ENCODE results near the gene FHIT.

FHIT gene

GRCh38 chr3:60274098-60274497 lies 977.2 kb downstream of the FHIT start:
- no peak for TF ChIP-seq CTCF (IDR thresholded peaks at IDR 0.05; ENCODE audit: borderline replicate concordance, insufficient read depth, low read depth, low read length)
- H3K4me3 ChIP-seq (ENCODE audit: low read depth, low read length), result no peak overlapping the region

DNA sequence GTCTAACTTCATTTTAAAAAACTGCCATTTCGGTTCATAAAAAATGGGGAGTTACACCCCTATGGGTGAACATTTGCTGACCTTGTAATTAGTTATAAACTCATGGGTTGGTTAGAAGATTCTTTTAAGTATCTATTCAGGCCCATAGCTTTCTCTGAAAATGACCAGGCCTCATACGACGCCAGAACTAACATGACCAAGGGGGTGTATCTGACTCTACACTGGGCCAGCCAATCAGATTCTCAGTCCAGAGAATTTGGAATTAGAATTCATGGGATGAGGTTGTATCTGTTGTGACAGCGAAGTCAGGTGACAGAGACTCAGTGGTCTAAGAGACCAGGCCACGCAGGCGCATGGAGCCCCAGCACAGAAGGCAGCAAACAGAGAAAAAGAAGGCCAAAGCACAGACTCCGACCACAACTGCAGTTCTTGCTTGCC lies 981.4 kb downstream of the FHIT start:
- no peak for TF ChIP-seq CTCF (IDR thresholded peaks at IDR 0.05; ENCODE audit: borderline replicate concordance, insufficient read depth, low read depth, low read length)
- no peak overlapping the region for H3K4me3 ChIP-seq (ENCODE audit: low read depth, low read length)

- no peak overlapping the region for H3K4me3 ChIP-seq (ENCODE audit: low read depth, low read length)
- no peak for TF ChIP-seq CTCF (IDR thresholded peaks at IDR 0.05; ENCODE audit: borderline replicate concordance, insufficient read depth, low read depth, low read length)
Observed at GRCh38 chr3:60269377-60269776, 981.9 kb downstream of the FHIT start.

- no peak overlapping the region for H3K4me3 ChIP-seq (ENCODE audit: low read depth, low read length)
- TF ChIP-seq CTCF (IDR thresholded peaks at IDR 0.05; ENCODE audit: borderline replicate concordance, insufficient read depth, low read depth, low read length), result no peak
Observed at GRCh38 chr3:60268123-60268522, 983.1 kb downstream of the FHIT start.

- no peak overlapping the region for H3K4me3 ChIP-seq (ENCODE audit: low read depth, low read length)
- no peak for TF ChIP-seq CTCF (IDR thresholded peaks at IDR 0.05; ENCODE audit: borderline replicate concordance, insufficient read depth, low read depth, low read length)
Observed at GRCh38 chr3:60266444-60266843, 984.8 kb downstream of the FHIT start.

DNA sequence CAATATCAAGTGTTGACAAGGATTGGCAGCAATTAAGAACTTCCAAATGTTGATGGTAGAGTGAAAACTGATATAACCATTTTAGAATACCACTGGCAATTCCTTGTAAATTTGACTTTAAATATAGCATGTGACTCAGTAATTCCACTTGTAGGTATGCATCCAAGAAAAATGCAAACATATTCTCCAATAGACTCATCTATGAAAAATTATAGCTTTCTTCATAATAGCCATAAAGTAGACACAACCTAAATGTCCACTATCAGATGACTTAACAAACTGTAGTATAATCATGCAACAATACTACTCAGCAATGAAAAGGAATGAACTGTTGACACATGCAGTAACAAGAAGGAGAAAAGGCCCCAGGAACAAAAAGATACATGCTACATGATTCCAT lies 988.1 kb downstream of the FHIT start:
- TF ChIP-seq CTCF (IDR thresholded peaks at IDR 0.05; ENCODE audit: borderline replicate concordance, insufficient read depth, low read depth, low read length), result no peak
- no peak overlapping the region for H3K4me3 ChIP-seq (ENCODE audit: low read depth, low read length)

- no peak overlapping the region for H3K4me3 ChIP-seq (ENCODE audit: low read depth, low read length)
- TF ChIP-seq CTCF (IDR thresholded peaks at IDR 0.05; ENCODE audit: borderline replicate concordance, insufficient read depth, low read depth, low read length), result no peak
Observed at GRCh38 chr3:60262546-60262945, 988.7 kb downstream of the FHIT start.
